H1 (cell line): ENCODE data around the gene SAP30L.

Experiments used
- CBX8 ChIP-seq: fragments of 300-800, 300-1000 bp; sonication (generic); IDR thresholded peaks from 2 replicates; pipeline ENCODE4 v1.7.1; 2016; ENCODE audit warnings: low read depth, low read length, borderline replicate concordance
- CREB1 ChIP-seq: IDR thresholded peaks from 2 replicates; pipeline ENCODE4 v1.6.1; 2012; ENCODE audit warnings: inconsistent platforms
- EGR1 ChIP-seq: IDR thresholded peaks from 2 replicates; pipeline ENCODE4 v1.6.1; 2011; ENCODE audit warnings: low read depth, low read length, borderline replicate concordance
- EZH2 ChIP-seq: fragments of 200-600 bp; sonication (generic); IDR thresholded peaks from 2 replicates; pipeline ENCODE4 v1.7.1; 2012; ENCODE audit warnings: low read depth, mild to moderate bottlenecking, moderate library complexity, low read length, inconsistent platforms; ENCODE audit not compliant: severe bottlenecking
- HDAC2 ChIP-seq, 2 experiments: fragments of 300-600 bp in 1 of 2; sonication (generic) in 1 of 2; IDR thresholded peaks; 2 replicates each; pipeline ENCODE4 v1.6.1; 2011 to 2012; ENCODE audit warnings: low read depth in 2 of 2, low read length in 2 of 2, mild to moderate bottlenecking in 2 of 2, moderate library complexity in 2 of 2, borderline replicate concordance in 1 of 2, inconsistent platforms in 1 of 2
- KDM1A ChIP-seq: fragments of 200-600, 300-600 bp; sonication (generic); IDR thresholded peaks from 2 replicates; pipeline ENCODE4 v1.7.1; 2016; ENCODE audit warnings: mild to moderate bottlenecking, low read length, borderline replicate concordance
- MAX ChIP-seq: IDR thresholded peaks from 2 replicates; pipeline ENCODE4 v1.6.1; 2012; ENCODE audit warnings: inconsistent platforms
- POLR2A ChIP-seq, 2 experiments: IDR thresholded peaks; 1 replicate in 1 of 2; 2 replicates in 1 of 2; pipeline ENCODE4 v1.6.1; 2011; ENCODE audit warnings: low read depth in 2 of 2, low read length in 2 of 2, mild to moderate bottlenecking in 2 of 2; ENCODE audit errors: control extremely low read depth in 1 of 2
- POLR2AphosphoS5 ChIP-seq: IDR thresholded peaks from 2 replicates; pipeline ENCODE4 v1.6.1; 2011; ENCODE audit warnings: low read depth, low read length
- SIN3A ChIP-seq, 2 experiments: IDR thresholded peaks in 1 of 2; conservative IDR thresholded peaks in 1 of 2; 2 replicates each; pipeline ENCODE4 v1.6.1; 2011 to 2012; ENCODE audit warnings: low read length in 2 of 2, improper control_type of control experiment in 1 of 2, low read depth in 1 of 2, mild to moderate bottlenecking in 1 of 2
- TCF12 ChIP-seq: IDR thresholded peaks from 2 replicates; pipeline ENCODE4 v1.6.1; 2011; ENCODE audit warnings: low read depth, mild to moderate bottlenecking, low read length
- USF2 ChIP-seq: IDR thresholded peaks from 2 replicates; pipeline ENCODE4 v1.6.1; 2011; ENCODE audit warnings: low read length, improper control_type of control experiment
- ZNF274 ChIP-seq: IDR thresholded peaks from 2 replicates; pipeline ENCODE4 v1.7.0; 2012; ENCODE audit warnings: low read length, borderline replicate concordance; ENCODE audit errors: extremely low read depth
- TF ChIP-seq, protein P1 (sequence below), 3 experiments: IDR thresholded peaks; 1 replicate in 2 of 3; 2 replicates in 1 of 3; pipeline versions ENCODE4 v1.5.1 to v1.6.1; 2011; ENCODE audit warnings: low read length in 3 of 3, mild to moderate bottlenecking in 3 of 3, inconsistent platforms in 2 of 3, low read depth in 1 of 3, moderate library complexity in 1 of 3; ENCODE audit not compliant: insufficient read depth in 1 of 3; ENCODE audit errors: control extremely low read depth in 1 of 3

DNA sequence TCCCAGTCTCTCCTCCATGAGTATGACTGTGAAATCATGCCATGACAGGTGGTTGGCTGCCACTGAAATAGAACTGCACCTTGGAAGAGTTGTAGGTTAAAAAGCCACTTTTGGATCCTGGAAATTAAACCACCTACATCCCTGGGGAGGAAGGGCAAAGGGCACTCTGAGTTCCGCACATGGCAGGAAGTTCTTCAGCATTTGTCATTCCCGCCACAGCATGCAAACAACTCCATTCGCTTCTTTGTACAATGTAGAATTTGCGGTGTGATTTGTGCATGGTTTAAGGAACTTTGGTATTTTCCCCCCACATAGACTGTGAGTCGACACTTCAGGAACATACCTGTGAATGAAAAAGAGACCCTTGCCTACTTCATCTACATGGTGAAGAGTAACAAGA lies 9.8 kb downstream of the SAP30L start:
- no peak for TF ChIP-seq CBX8
- no peak for TF ChIP-seq POLR2AphosphoS5
- no peak for TF ChIP-seq MAX
- no peak for TF ChIP-seq TCF12
- TF ChIP-seq EZH2: no peak
- TF ChIP-seq ZNF274: no peak
- no peak for TF ChIP-seq EGR1
- TF ChIP-seq, protein P1, sequence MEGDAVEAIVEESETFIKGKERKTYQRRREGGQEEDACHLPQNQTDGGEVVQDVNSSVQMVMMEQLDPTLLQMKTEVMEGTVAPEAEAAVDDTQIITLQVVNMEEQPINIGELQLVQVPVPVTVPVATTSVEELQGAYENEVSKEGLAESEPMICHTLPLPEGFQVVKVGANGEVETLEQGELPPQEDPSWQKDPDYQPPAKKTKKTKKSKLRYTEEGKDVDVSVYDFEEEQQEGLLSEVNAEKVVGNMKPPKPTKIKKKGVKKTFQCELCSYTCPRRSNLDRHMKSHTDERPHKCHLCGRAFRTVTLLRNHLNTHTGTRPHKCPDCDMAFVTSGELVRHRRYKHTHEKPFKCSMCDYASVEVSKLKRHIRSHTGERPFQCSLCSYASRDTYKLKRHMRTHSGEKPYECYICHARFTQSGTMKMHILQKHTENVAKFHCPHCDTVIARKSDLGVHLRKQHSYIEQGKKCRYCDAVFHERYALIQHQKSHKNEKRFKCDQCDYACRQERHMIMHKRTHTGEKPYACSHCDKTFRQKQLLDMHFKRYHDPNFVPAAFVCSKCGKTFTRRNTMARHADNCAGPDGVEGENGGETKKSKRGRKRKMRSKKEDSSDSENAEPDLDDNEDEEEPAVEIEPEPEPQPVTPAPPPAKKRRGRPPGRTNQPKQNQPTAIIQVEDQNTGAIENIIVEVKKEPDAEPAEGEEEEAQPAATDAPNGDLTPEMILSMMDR (IDR thresholded peaks at IDR 0.05; ENCODE audit: control extremely low read depth in 1 of 3, insufficient read depth in 1 of 3, low read depth in 1 of 3, low read length in 3 of 3): no peak
- no peak for TF ChIP-seq HDAC2 (IDR thresholded peaks at IDR 0.05; ENCODE audit: borderline replicate concordance in 1 of 2, low read depth in 2 of 2, low read length in 2 of 2)
- TF ChIP-seq SIN3A (conservative IDR thresholded peaks at IDR 0.05 in 1 of 2, IDR thresholded peaks at IDR 0.05 in 1 of 2; ENCODE audit: low read depth in 1 of 2, low read length in 2 of 2): no peak
- no peak for TF ChIP-seq POLR2A (IDR thresholded peaks at IDR 0.05; ENCODE audit: control extremely low read depth in 1 of 2, low read depth in 2 of 2, low read length in 2 of 2)
- no peak for TF ChIP-seq CREB1
- no peak for TF ChIP-seq KDM1A
- TF ChIP-seq USF2: no peak
